ENCODE results near the gene ISLR. TPM values are rescaled to one million over a fixed set of nuclear protein-coding genes. Genes with fewer than 3 reads are reported as not detected.
"Not testable (repeated sequence)": the region's sequence is repeated elsewhere in the genome, so short reads cannot be mapped to it uniquely, and the experiment has no call there.

ISLR gene
- total RNA-seq, 4 donors from 2014 or later: 0.91 to 38.0 (median 11.0) TPM

- Histone ChIP-seq H3K36me3 (no peaks in the 10 kb centered on the region), H3K27ac (no peak overlapping the region), H3K27me3 (peaks cover 0 to 16% (median 0%) of the 10 kb centered on the region in 4 donors), H3K9me3 (no peaks in the 10 kb centered on the region), H3K4me1 (peaks cover 3 to 14% (median 4%) of the 10 kb centered on the region in 3 donors), H3K4me3 (no peak overlapping the region)
- 54 to 58% methylated on average over 5 of the region's 5 CpGs for WGBS, 2 donors
- DNase-seq: no peak
- intact Hi-C loops (cut with DNase I): no loop called here
- TF ChIP-seq CTCF (IDR thresholded peaks at IDR 0.05): no peak
These were observed 14.5 kb upstream of the ISLR start for GRCh38 chr15:74158855-74159650.

- WGBS, 2 donors: 75 to 100% methylated on average over 1 of the region's 1 CpG
- Histone ChIP-seq H3K27me3 (peaks cover 0 to 18% (median 0%) of the 10 kb centered on the region in 4 donors), H3K4me1 (peaks cover 3 to 14% (median 4%) of the 10 kb centered on the region in 3 donors), H3K9me3 (no peaks in the 10 kb centered on the region), H3K27ac (no peak overlapping the region), H3K36me3 (no peaks in the 10 kb centered on the region), H3K4me3 (no peak overlapping the region)
- intact Hi-C loops (cut with DNase I): no loop called here
- TF ChIP-seq CTCF (IDR thresholded peaks at IDR 0.05) (no peak), POLR2A (IDR thresholded peaks at IDR 0.05) (no peak)
- no peak for DNase-seq
These were observed 13.7 kb upstream of the ISLR start for GRCh38 chr15:74159773-74160172.

- H3K36me3 ChIP-seq; DNase-seq; H3K4me3 ChIP-seq; H3K27ac ChIP-seq; intact Hi-C loops (cut with DNase I); H3K9me3 ChIP-seq: not testable (repeated sequence)
- peaks cover 3 to 14% (median 4%) of the 10 kb centered on the region in 3 donors for H3K4me1 ChIP-seq
- WGBS, 2 donors: 95 to 97% methylated on average over 3 of the region's 3 CpGs
- H3K27me3 ChIP-seq: peaks cover 0 to 18% (median 0%) of the 10 kb centered on the region in 4 donors
These were observed 13.1 kb upstream of the ISLR start for GRCh38 chr15:74160390-74160789.

GRCh38 chr15:74162195-74162536 is 11.3 kb upstream of the ISLR start:
- intact Hi-C loops (cut with DNase I); H3K36me3 ChIP-seq; DNase-seq; H3K4me1 ChIP-seq; H3K27ac ChIP-seq; H3K9me3 ChIP-seq; H3K4me3 ChIP-seq: not testable (repeated sequence)
- 77 to 89% methylated on average over 3 of the region's 3 CpGs for WGBS, 2 donors
- peaks cover 0 to 18% (median 0%) of the 10 kb centered on the region in 4 donors for H3K27me3 ChIP-seq

- no peak for DNase-seq
- Histone ChIP-seq H3K4me3 (no peak overlapping the region), H3K36me3 (no peaks in the 10 kb centered on the region), H3K4me1 (peaks cover 0 to 16% (median 4%) of the 10 kb centered on the region in 3 donors), H3K27me3 (peaks cover 0 to 18% (median 0%) of the 10 kb centered on the region in 4 donors), H3K27ac (no peak overlapping the region), H3K9me3 (no peaks in the 10 kb centered on the region)
- intact Hi-C loops (cut with DNase I): no loop called here
- WGBS, 2 donors: 100% methylated on average over 1 of the region's 1 CpG
- no peak for TF ChIP-seq POLR2A (IDR thresholded peaks at IDR 0.05)
- no peak for TF ChIP-seq CTCF (IDR thresholded peaks at IDR 0.05)
These were observed 8.0 kb upstream of the ISLR start for GRCh38 chr15:74165461-74165860.

GRCh38 chr15:74167891-74168331 is 5.6 kb upstream of the ISLR start:
- Histone ChIP-seq H3K36me3 (no peaks in the 10 kb centered on the region), H3K4me1 (peaks cover 2 to 29% (median 4%) of the 10 kb centered on the region in 3 donors), H3K27ac (no peak overlapping the region), H3K27me3 (peaks cover 0 to 12% (median 0%) of the 10 kb centered on the region in 4 donors), H3K9me3 (no peaks in the 10 kb centered on the region), H3K4me3 (no peak overlapping the region)
- 66 to 80% methylated on average over 4 of the region's 4 CpGs for WGBS, 2 donors
- TF ChIP-seq POLR2A (IDR thresholded peaks at IDR 0.05) (no peak), CTCF (IDR thresholded peaks at IDR 0.05) (no peak)
- intact Hi-C loops (cut with DNase I): no loop called here
- DNase-seq: no peak
